Measurements from ENCODE around the gene CD53.

CD53 gene

GRCh38 chr1:110876748-110877341 lies 3.9 kb downstream of the CD53 start:
- no peak for DNase-seq (ENCODE audit: low read depth)

GRCh38 chr1:110877364-110877763 lies 4.4 kb downstream of the CD53 start:
- no peak for DNase-seq (ENCODE audit: low read depth)

- DNase-seq (ENCODE audit: low read depth), result no peak
These were observed 4.8 kb downstream of the CD53 start for GRCh38 chr1:110877776-110878175.

GRCh38 chr1:110878591-110878990 lies 5.6 kb downstream of the CD53 start:
- no peak for DNase-seq (ENCODE audit: low read depth)

GRCh38 chr1:110878993-110879392 lies 6.0 kb downstream of the CD53 start:
- DNase-seq (ENCODE audit: low read depth), result no peak

- peak; percentile 40 for DNase-seq (ENCODE audit: low read depth)
These were observed 7.0 kb downstream of the CD53 start for GRCh38 chr1:110879758-110880606.

GRCh38 chr1:110880708-110881374 lies 7.9 kb downstream of the CD53 start:
- no peak for DNase-seq (ENCODE audit: low read depth)

GRCh38 chr1:110888049-110888448 lies 15.1 kb downstream of the CD53 start:
- no peak for DNase-seq (ENCODE audit: low read depth)

- DNase-seq (ENCODE audit: low read depth), result no peak
These were observed 15.7 kb downstream of the CD53 start for GRCh38 chr1:110888641-110889040.

GRCh38 chr1:110890474-110891196 lies 17.7 kb downstream of the CD53 start:
- DNase-seq (ENCODE audit: low read depth), result no peak

- no peak for DNase-seq (ENCODE audit: low read depth)
These were observed 21.1 kb downstream of the CD53 start for GRCh38 chr1:110893908-110894490.

- no peak for DNase-seq (ENCODE audit: low read depth)
These were observed 23.1 kb downstream of the CD53 start for GRCh38 chr1:110896090-110896489.

- DNase-seq (ENCODE audit: low read depth), result no peak
These were observed 24.7 kb downstream of the CD53 start for GRCh38 chr1:110897681-110898080.

- no peak for DNase-seq (ENCODE audit: low read depth)
These were observed 25.9 kb downstream of the CD53 start for GRCh38 chr1:110898734-110899457.

GRCh38 chr1:110899458-110899843 lies 26.5 kb downstream of the CD53 start:
- no peak for DNase-seq (ENCODE audit: low read depth)

GRCh38 chr1:110902820-110903463 lies 30.0 kb downstream of the CD53 start:
- DNase-seq (ENCODE audit: low read depth), result no peak

- no peak for DNase-seq (ENCODE audit: low read depth)
These were observed 31.0 kb downstream of the CD53 start for GRCh38 chr1:110903853-110904500.

- no peak for DNase-seq (ENCODE audit: low read depth)
These were observed 39.8 kb downstream of the CD53 start for GRCh38 chr1:110912784-110913183.

GRCh38 chr1:110914676-110915075 lies 41.7 kb downstream of the CD53 start:
- no peak for DNase-seq (ENCODE audit: low read depth)

- DNase-seq (ENCODE audit: low read depth), result no peak
These were observed 42.9 kb downstream of the CD53 start for GRCh38 chr1:110915804-110916203.

All from stimulated activated CD8-positive, alpha-beta memory T cell treated with anti-CD3 and anti-CD28 coated beads, Interleukin-12 subunit alpha, Interleukin-12 subunit beta, amount 100 ng/mL, for 4 hours (primary cell).